ENCODE results near the gene RHBDD1. TPM values are rescaled to one million over a fixed set of nuclear protein-coding genes. Genes with fewer than 3 reads are reported as not detected.

The RHBDD1 gene
- polyA plus RNA-seq, 1 of the 3 experiments (the other 2 are of a cell fraction), result 10.3 TPM

DNA sequence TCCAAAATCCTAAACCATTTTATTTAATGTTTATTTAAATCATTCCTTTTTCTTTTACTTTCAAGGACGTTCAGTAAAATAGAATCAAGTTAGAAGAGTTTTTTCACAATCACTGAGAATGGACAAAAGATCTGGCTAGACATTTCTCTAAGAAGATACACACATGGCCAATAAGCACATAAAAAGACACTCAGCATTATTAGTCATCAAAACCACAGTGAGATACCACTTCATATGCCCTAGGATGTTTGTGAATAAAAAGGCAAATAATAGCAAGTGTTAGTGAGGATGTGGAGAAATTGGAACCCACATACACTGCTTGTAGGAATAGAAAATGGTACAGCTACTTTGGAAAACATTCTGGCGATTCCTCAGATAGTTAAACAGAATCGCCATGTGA, 76.1 kb downstream of the RHBDD1 start:
- H3K36me3 ChIP-seq (replicated peaks in 1 of 2; ENCODE audit: control insufficient read depth in 1 of 2, insufficient read depth in 2 of 2, low read length in 1 of 2), result peaks cover 3 to 11% of the 10 kb centered on the region in 2 experiments
- no peak for DNase-seq
- H3K4me1 ChIP-seq (ENCODE audit: control insufficient read depth in 1 of 2, insufficient read depth in 2 of 2, low read depth in 1 of 2, low read length in 1 of 2), result no peaks in the 10 kb centered on the region; a peak in 2 of 4 replicates
- H2AFZ ChIP-seq (ENCODE audit: low read depth), result no peak overlapping the region
- H3K9me2 ChIP-seq, result no peaks in the 10 kb centered on the region
- WGBS (ENCODE audit: low lambda C conversion rate), result 93% methylated on average over 3 of the region's 3 CpGs
- ChIA-PET CTCF (no interaction called here), POLR2A (no interaction called here)
- H4K20me1 ChIP-seq (ENCODE audit: insufficient read depth), result no peaks in the 10 kb centered on the region
- no peak overlapping the region for H3K4me2 ChIP-seq
- no peaks in the 10 kb centered on the region for H3K9me3 ChIP-seq
- H3K27me3 ChIP-seq (ENCODE audit: insufficient read depth), result no peaks in the 10 kb centered on the region
- no peaks in the 10 kb centered on the region for H3K79me2 ChIP-seq (ENCODE audit: insufficient read depth)
- H3K4me3 ChIP-seq (ENCODE audit: low read depth in 2 of 2, low read length in 1 of 2), result no peak overlapping the region
- no peaks in the 10 kb centered on the region for H3F3A ChIP-seq (replicated peaks; ENCODE audit: insufficient read depth)
- H3K9ac ChIP-seq, result no peak overlapping the region
- no peak overlapping the region for H3K27ac ChIP-seq (ENCODE audit: low read depth in 2 of 2, low read length in 1 of 2)
- TF ChIP-seq POLR2AphosphoS5 (IDR thresholded peaks at IDR 0.05; ENCODE audit: low read depth, low read length) (no peak), MXI1 (IDR thresholded peaks at IDR 0.05; ENCODE audit: low read depth, low read length) (no peak), GATA2 (CRISPR knock-in tag; IDR thresholded peaks at IDR 0.05) (no peak), SIN3A (IDR thresholded peaks at IDR 0.05; ENCODE audit: borderline replicate concordance, low read depth, low read length) (no peak), MEF2A (IDR thresholded peaks at IDR 0.05; ENCODE audit: borderline replicate concordance, low read depth) (no peak), RFX5 (IDR thresholded peaks at IDR 0.05; ENCODE audit: low read length) (no peak), RAD21 (IDR thresholded peaks at IDR 0.05; ENCODE audit: low read length) (no peak), ELF1 (IDR thresholded peaks at IDR 0.05) (no peak), GABPA (IDR thresholded peaks at IDR 0.05; ENCODE audit: low read depth) (no peak), FOSL2 (IDR thresholded peaks at IDR 0.05; ENCODE audit: borderline replicate concordance, low read depth) (peak; percentile 41; the same call in 1 of the 2 replicates), TCF12 (IDR thresholded peaks at IDR 0.05) (peak; percentile 73), NRF1 (IDR thresholded peaks at IDR 0.05; ENCODE audit: low read depth, low read length) (no peak), JUND (IDR thresholded peaks at IDR 0.05) (0 out of 2 replicates have a peak, but pooled peaks have one; percentile 18), TAF1 (IDR thresholded peaks at IDR 0.05; ENCODE audit: borderline replicate concordance, low read depth, low read length) (no peak), TEAD4 (IDR thresholded peaks at IDR 0.05; ENCODE audit: borderline replicate concordance, insufficient read depth) (no peak), FOXJ3 (CRISPR knock-in tag; IDR thresholded peaks at IDR 0.05) (no peak), YY1 (IDR thresholded peaks at IDR 0.05; ENCODE audit: low read depth) (no peak), FOXM1 (IDR thresholded peaks at IDR 0.05; ENCODE audit: low read depth) (no peak)
- TF ChIP-seq, protein P1, sequence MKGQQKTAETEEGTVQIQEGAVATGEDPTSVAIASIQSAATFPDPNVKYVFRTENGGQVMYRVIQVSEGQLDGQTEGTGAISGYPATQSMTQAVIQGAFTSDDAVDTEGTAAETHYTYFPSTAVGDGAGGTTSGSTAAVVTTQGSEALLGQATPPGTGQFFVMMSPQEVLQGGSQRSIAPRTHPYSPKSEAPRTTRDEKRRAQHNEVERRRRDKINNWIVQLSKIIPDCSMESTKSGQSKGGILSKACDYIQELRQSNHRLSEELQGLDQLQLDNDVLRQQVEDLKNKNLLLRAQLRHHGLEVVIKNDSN (IDR thresholded peaks at IDR 0.05; ENCODE audit: borderline replicate concordance, low read depth), result no peak
- TF ChIP-seq, protein P2, sequence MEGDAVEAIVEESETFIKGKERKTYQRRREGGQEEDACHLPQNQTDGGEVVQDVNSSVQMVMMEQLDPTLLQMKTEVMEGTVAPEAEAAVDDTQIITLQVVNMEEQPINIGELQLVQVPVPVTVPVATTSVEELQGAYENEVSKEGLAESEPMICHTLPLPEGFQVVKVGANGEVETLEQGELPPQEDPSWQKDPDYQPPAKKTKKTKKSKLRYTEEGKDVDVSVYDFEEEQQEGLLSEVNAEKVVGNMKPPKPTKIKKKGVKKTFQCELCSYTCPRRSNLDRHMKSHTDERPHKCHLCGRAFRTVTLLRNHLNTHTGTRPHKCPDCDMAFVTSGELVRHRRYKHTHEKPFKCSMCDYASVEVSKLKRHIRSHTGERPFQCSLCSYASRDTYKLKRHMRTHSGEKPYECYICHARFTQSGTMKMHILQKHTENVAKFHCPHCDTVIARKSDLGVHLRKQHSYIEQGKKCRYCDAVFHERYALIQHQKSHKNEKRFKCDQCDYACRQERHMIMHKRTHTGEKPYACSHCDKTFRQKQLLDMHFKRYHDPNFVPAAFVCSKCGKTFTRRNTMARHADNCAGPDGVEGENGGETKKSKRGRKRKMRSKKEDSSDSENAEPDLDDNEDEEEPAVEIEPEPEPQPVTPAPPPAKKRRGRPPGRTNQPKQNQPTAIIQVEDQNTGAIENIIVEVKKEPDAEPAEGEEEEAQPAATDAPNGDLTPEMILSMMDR (IDR thresholded peaks at IDR 0.05), result no peak
- TF ChIP-seq, protein P3, sequence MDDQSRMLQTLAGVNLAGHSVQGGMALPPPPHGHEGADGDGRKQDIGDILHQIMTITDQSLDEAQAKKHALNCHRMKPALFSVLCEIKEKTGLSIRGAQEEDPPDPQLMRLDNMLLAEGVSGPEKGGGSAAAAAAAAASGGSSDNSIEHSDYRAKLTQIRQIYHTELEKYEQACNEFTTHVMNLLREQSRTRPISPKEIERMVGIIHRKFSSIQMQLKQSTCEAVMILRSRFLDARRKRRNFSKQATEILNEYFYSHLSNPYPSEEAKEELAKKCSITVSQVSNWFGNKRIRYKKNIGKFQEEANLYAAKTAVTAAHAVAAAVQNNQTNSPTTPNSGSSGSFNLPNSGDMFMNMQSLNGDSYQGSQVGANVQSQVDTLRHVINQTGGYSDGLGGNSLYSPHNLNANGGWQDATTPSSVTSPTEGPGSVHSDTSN (IDR thresholded peaks at IDR 0.05), result peak; percentile 30; the same call in 1 of the 2 replicates
- TF ChIP-seq, protein P4, sequence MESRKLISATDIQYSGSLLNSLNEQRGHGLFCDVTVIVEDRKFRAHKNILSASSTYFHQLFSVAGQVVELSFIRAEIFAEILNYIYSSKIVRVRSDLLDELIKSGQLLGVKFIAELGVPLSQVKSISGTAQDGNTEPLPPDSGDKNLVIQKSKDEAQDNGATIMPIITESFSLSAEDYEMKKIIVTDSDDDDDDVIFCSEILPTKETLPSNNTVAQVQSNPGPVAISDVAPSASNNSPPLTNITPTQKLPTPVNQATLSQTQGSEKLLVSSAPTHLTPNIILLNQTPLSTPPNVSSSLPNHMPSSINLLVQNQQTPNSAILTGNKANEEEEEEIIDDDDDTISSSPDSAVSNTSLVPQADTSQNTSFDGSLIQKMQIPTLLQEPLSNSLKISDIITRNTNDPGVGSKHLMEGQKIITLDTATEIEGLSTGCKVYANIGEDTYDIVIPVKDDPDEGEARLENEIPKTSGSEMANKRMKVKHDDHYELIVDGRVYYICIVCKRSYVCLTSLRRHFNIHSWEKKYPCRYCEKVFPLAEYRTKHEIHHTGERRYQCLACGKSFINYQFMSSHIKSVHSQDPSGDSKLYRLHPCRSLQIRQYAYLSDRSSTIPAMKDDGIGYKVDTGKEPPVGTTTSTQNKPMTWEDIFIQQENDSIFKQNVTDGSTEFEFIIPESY (IDR thresholded peaks at IDR 0.05; ENCODE audit: borderline replicate concordance, low read depth), result no peak
- TF ChIP-seq, protein P5, sequence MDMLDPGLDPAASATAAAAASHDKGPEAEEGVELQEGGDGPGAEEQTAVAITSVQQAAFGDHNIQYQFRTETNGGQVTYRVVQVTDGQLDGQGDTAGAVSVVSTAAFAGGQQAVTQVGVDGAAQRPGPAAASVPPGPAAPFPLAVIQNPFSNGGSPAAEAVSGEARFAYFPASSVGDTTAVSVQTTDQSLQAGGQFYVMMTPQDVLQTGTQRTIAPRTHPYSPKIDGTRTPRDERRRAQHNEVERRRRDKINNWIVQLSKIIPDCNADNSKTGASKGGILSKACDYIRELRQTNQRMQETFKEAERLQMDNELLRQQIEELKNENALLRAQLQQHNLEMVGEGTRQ (IDR thresholded peaks at IDR 0.05; ENCODE audit: borderline replicate concordance, low read depth, low read length), result no peak
- TF ChIP-seq, protein P6, sequence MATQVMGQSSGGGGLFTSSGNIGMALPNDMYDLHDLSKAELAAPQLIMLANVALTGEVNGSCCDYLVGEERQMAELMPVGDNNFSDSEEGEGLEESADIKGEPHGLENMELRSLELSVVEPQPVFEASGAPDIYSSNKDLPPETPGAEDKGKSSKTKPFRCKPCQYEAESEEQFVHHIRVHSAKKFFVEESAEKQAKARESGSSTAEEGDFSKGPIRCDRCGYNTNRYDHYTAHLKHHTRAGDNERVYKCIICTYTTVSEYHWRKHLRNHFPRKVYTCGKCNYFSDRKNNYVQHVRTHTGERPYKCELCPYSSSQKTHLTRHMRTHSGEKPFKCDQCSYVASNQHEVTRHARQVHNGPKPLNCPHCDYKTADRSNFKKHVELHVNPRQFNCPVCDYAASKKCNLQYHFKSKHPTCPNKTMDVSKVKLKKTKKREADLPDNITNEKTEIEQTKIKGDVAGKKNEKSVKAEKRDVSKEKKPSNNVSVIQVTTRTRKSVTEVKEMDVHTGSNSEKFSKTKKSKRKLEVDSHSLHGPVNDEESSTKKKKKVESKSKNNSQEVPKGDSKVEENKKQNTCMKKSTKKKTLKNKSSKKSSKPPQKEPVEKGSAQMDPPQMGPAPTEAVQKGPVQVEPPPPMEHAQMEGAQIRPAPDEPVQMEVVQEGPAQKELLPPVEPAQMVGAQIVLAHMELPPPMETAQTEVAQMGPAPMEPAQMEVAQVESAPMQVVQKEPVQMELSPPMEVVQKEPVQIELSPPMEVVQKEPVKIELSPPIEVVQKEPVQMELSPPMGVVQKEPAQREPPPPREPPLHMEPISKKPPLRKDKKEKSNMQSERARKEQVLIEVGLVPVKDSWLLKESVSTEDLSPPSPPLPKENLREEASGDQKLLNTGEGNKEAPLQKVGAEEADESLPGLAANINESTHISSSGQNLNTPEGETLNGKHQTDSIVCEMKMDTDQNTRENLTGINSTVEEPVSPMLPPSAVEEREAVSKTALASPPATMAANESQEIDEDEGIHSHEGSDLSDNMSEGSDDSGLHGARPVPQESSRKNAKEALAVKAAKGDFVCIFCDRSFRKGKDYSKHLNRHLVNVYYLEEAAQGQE (IDR thresholded peaks at IDR 0.05; ENCODE audit: low read depth, low read length), result no peak
- TF ChIP-seq, protein P7, sequence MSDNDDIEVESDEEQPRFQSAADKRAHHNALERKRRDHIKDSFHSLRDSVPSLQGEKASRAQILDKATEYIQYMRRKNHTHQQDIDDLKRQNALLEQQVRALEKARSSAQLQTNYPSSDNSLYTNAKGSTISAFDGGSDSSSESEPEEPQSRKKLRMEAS (IDR thresholded peaks at IDR 0.05; ENCODE audit: low read depth), result no peak

Data from SK-N-SH (cell line).